ENCODE measurements around the gene PRKAG2. TPM values are rescaled to one million over a fixed set of nuclear protein-coding genes. Genes with fewer than 3 reads are reported as not detected.

Gene PRKAG2
- total RNA-seq, 1 donor from 2014 or later = 21.1 TPM

DNA sequence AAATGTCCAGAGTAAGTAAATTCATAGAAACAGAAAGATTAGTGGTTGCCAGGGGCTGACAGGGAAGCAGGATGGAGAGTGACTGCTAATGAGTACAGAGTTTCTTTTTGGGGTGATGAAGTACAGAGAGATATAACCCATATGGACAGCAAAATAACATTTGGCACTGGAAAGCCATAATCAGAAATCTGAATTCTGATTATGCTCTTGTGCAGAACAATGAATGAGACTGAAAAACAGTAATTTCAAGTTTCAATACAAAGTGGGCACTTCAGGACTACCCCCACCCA is 361.7 kb downstream of the PRKAG2 start:
- no peaks in the 10 kb centered on the region for H3K27me3 ChIP-seq (ENCODE audit: control insufficient read depth, insufficient read depth, low read length)
- TF ChIP-seq, protein P1, sequence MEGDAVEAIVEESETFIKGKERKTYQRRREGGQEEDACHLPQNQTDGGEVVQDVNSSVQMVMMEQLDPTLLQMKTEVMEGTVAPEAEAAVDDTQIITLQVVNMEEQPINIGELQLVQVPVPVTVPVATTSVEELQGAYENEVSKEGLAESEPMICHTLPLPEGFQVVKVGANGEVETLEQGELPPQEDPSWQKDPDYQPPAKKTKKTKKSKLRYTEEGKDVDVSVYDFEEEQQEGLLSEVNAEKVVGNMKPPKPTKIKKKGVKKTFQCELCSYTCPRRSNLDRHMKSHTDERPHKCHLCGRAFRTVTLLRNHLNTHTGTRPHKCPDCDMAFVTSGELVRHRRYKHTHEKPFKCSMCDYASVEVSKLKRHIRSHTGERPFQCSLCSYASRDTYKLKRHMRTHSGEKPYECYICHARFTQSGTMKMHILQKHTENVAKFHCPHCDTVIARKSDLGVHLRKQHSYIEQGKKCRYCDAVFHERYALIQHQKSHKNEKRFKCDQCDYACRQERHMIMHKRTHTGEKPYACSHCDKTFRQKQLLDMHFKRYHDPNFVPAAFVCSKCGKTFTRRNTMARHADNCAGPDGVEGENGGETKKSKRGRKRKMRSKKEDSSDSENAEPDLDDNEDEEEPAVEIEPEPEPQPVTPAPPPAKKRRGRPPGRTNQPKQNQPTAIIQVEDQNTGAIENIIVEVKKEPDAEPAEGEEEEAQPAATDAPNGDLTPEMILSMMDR (IDR thresholded peaks at IDR 0.05; ENCODE audit: insufficient read depth, low read length, poor library complexity, severe bottlenecking) = no peak

DNA sequence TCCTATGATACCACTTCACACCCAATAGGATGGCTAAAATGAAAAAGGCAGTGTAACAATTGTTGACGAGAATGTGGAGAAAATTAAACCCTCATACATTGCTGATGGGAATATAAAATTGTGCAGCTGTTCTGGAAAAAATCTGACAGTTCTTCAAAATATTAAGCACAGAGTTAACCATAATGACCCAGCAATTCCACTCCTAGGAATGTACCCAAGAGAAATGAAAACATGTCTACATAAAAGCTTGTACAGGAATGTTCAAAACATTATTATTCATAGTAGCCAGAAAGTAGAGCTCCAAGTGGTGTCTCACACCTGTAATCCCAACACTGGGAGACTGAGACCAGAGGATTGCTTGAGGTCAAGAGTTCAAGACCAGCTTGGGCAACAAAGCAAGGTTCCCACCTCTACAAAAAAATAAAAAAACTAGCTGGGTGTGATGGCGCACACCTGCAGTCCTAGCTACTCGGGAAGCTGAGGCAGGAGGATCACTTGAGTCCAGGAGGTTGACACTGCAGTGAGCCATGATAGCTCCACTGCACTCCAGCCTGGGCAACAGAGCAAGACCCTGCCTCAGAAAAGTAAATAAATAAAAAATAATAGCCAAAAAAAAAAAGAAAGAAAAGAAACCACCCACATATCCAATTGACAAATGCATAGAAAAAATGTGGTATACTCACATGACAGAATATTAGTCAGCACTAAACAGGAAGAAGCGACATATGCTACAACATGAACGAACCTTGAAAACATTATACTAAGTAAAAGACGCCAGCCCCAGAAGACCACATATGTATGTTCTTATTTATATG is 362.2 kb downstream of the PRKAG2 start:
- TF ChIP-seq, protein P1 (IDR thresholded peaks at IDR 0.05; ENCODE audit: insufficient read depth, low read length, poor library complexity, severe bottlenecking) = no peak
- no peaks in the 10 kb centered on the region for H3K27me3 ChIP-seq (ENCODE audit: control insufficient read depth, insufficient read depth, low read length)
- no peak overlapping the region for H3K4me3 ChIP-seq (ENCODE audit: low read depth, low read length)
- no peak for DNase-seq (ENCODE audit: low read depth)
- no peaks in the 10 kb centered on the region for H3K36me3 ChIP-seq (ENCODE audit: control insufficient read depth, insufficient read depth, low read length)

More for the DNA sequence above, 361.7 kb downstream of the PRKAG2 start:
- no peaks in the 10 kb centered on the region for H3K36me3 ChIP-seq (ENCODE audit: control insufficient read depth, insufficient read depth, low read length)
- no peak overlapping the region for H3K4me3 ChIP-seq (ENCODE audit: low read depth, low read length)
- DNase-seq (ENCODE audit: low read depth) = no peak

DNA sequence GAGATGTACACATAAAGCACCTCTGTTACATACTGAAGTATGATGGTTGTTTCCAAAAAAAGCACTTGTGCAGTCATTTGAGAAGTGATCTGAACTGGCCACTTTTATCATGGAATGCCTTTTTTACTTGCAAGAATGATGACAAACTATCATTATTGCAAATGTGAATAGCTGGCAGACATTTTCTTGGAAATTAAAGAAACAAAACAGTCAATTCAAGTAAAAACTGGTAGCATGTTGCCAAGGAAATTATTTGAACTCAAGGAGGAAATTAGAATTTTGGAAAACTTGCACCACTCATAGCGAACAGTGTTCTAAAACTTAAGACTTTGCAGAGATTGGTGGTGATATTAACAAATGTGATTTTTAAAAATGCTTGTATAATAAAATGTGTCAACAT is 363.8 kb downstream of the PRKAG2 start:
- no peak for DNase-seq (ENCODE audit: low read depth)
- H3K4me3 ChIP-seq (ENCODE audit: low read depth, low read length) = no peak overlapping the region
- no peaks in the 10 kb centered on the region for H3K36me3 ChIP-seq (ENCODE audit: control insufficient read depth, insufficient read depth, low read length)
- TF ChIP-seq, protein P1 (IDR thresholded peaks at IDR 0.05; ENCODE audit: insufficient read depth, low read length, poor library complexity, severe bottlenecking) = no peak
- no peaks in the 10 kb centered on the region for H3K27me3 ChIP-seq (ENCODE audit: control insufficient read depth, insufficient read depth, low read length)

DNA sequence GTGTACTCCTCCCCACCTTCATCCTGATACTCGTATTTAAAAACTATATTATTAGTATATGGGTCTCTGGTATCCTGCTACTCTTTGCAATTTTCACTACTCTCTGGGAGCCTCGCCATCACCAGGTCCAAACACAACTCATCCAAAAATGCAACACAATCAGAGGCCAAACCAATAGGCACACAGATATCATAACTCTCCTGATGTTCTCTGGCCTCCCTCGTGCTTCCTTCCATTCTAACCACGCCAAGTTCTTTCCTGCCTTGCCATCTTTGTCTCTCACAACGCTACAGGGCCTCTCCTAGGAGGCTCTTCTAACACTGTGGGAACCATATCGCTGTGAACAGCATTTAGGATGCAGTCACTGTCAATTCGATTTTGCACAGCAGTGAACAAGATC is 364.6 kb downstream of the PRKAG2 start:
- no peak for DNase-seq (ENCODE audit: low read depth)
- Histone ChIP-seq H3K36me3 (ENCODE audit: control insufficient read depth, insufficient read depth, low read length) (no peaks in the 10 kb centered on the region), H3K4me3 (ENCODE audit: low read depth, low read length) (no peak overlapping the region), H3K27me3 (ENCODE audit: control insufficient read depth, insufficient read depth, low read length) (no peaks in the 10 kb centered on the region)
- TF ChIP-seq, protein P1 (IDR thresholded peaks at IDR 0.05; ENCODE audit: insufficient read depth, low read length, poor library complexity, severe bottlenecking) = no peak

DNA sequence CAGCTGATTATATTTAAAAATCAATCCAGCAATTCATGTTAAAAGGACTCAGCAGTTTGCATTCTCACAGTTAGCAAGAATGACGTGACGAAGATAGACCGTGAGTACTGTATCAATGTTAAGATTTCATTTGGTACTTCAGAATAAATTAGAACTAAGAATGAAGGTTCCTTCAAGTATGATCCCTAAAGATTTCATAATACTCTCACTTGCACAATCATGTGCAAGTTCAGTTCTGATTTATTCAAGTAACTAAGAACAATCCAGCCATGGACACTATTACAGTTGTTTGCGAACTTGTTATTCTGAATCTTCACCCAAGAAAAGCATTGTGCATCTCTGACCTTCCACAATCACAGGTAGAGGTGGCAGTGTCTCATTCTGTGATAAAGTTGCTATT is 365.0 kb downstream of the PRKAG2 start:
- TF ChIP-seq, protein P1 (IDR thresholded peaks at IDR 0.05; ENCODE audit: insufficient read depth, low read length, poor library complexity, severe bottlenecking) = no peak
- no peaks in the 10 kb centered on the region for H3K36me3 ChIP-seq (ENCODE audit: control insufficient read depth, insufficient read depth, low read length)
- H3K4me3 ChIP-seq (ENCODE audit: low read depth, low read length) = no peak overlapping the region
- DNase-seq (ENCODE audit: low read depth) = no peak
- H3K27me3 ChIP-seq (ENCODE audit: control insufficient read depth, insufficient read depth, low read length) = no peaks in the 10 kb centered on the region

DNA sequence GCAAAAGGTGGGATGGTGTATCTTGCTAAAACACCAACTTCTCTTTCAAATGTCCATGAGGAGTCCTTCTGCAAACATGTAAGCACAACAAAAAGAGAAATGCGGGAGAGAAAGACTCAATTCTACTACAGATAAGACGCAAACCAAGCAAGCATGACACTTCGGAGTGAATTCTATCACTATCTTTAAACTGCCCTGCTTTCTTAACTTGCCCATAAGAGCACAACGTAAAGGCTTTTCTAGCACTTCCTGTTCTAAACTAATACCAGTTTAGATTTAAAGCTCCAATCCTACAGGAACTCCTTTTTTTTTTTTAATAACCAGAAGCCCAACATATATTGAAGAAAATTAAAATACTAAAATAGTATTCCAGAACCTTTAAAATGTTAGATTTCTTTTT is 365.6 kb downstream of the PRKAG2 start:
- H3K36me3 ChIP-seq (ENCODE audit: control insufficient read depth, insufficient read depth, low read length) = no peaks in the 10 kb centered on the region
- TF ChIP-seq, protein P1 (IDR thresholded peaks at IDR 0.05; ENCODE audit: insufficient read depth, low read length, poor library complexity, severe bottlenecking) = no peak
- no peaks in the 10 kb centered on the region for H3K27me3 ChIP-seq (ENCODE audit: control insufficient read depth, insufficient read depth, low read length)
- H3K4me3 ChIP-seq (ENCODE audit: low read depth, low read length) = no peak overlapping the region
- DNase-seq (ENCODE audit: low read depth) = no peak
